GM19397 (cell line): ENCODE results near the gene U2AF2.
A peak's percentile ranks its signal among the peaks of the same experiment; 100 is the strongest.

Experiments used
- ATAC-seq: cut with Tn5 transposase; IDR thresholded peaks from one replicate; pipeline ENCODE4 v1.9.1; 2021; ENCODE audit warnings: mild to moderate bottlenecking, moderate library complexity; ENCODE audit not compliant: unreplicated experiment

The U2AF2 gene

DNA sequence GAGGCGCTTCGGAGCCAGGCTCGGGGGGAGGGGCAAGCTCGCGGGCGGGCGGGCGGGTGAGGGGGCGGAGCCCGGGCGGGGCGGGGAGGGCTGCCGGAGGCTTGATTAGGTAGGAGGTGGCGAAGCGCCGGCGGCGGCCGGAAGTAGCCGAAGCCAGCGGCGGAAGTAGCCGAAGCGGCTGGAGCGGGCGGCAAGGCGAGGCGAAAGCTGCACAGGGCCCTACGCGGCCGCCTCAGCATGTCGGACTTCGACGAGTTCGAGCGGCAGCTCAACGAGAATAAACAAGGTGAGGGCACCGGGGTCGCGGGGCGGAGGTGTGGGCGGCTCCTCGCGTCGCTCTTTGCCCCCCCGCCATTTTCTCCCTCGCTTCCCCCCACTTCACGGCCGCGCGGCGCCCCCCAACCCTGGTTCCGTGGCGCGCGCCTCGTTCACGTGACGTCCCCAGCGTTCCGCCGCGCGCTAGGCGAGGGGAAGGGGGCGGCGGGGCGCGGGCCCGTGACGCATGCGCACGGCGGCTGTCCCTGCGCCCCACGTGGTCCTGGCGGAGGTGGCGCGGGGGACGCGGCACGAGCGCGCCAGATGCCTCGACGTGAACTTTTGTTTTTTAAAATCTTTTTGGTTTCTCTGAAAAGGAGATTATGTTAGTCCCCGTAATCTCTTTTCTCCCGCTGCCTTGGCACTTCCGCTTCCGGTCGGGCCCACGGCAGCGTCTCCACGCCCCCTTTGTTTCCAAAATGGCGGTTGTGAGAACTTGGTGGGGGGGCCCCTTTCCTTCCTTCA is at the start of gene U2AF2:
TSS of gene U2AF2 (plus strand) at position 168 of the 780 bp plus-strand sequence. CDS start at position 238, 70 bp downstream.
- peak; percentile 32 for ATAC-seq

DNA sequence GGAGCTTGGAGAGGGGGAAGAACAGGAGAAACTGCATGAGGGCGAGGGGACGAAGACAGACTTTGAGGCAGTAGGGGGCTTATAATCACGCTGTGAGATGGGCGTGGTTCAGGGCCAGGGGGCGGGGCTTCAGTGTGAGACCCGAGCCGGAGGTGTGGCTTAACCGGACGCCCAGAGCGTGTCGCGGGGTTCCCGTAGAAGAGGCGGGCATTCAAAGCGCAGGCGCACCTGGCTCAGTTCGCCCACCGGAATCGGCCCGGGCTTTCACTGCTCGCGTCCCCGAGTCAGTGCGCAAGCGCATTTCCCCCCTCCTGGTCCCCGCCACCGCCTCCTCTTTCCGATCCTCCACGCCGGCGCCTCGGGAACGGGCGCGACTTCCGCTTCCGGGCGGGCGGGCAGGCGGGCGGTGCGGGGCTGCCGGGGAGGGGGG is 49.6 kb upstream of the U2AF2 start:
- ATAC-seq, result peak; percentile 69

DNA sequence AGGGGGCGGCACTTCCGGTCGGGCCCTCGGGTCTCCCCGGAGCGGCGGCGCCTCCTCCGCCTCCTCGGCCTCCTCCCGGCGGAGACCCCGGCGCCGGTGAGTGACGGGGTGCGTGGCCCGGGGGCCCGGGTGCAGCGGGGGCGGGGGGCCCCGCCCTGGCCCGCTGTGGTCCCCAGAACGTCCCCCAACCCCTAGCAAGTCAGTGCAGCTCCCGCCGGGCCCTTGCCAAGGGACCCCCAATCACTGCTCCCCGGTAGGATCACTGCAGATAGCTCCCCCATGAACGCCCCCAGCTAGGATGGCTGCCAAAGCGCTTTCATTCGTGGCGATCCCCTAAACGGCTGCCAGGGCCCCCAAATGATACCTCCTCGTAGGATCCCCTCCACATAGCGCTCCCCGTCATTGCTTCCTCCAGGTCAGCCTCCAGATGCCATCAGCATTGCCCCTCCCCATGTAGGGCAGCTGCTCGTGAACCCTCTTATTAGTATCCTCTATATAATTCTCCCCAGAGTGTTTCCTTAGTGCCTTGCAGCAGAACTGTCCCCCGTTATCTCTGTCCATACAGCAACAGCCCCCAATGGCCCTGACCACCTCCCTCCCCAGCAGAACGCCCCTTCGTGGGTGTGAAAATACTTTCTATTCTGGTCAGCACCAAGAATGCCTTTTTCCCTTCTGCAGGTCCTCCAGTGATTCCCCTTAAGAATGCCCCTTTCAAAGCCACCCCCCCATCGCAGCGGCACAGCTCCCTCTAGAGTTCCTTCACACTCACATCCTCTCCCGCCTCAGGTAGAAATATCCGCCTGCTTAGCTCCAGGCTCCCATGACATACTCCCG is 49.0 kb upstream of the U2AF2 start, which contains the start of gene ZNF865:
TSS of gene ZNF865 (plus strand) at position 11 of the 834 bp plus-strand sequence. CDS start 7,972 bp downstream, outside the sequence.
- peak; percentile 17 for ATAC-seq

DNA sequence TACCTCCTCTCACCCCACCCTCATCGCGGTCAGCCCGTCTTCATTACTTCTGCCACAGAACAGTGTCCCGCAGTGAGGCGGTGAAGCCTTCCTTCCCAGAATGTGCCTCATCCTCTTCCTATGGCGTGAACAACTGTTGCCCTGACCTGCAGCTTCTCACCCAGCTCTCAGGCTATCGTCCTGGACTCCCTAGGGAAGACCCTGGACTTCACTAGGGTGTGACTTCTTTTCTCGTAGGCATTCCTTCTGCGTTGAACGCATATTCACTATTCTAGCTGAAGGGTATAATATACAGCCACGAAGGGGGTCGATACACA is 48.4 kb upstream of the U2AF2 start:
- no peak for ATAC-seq

DNA sequence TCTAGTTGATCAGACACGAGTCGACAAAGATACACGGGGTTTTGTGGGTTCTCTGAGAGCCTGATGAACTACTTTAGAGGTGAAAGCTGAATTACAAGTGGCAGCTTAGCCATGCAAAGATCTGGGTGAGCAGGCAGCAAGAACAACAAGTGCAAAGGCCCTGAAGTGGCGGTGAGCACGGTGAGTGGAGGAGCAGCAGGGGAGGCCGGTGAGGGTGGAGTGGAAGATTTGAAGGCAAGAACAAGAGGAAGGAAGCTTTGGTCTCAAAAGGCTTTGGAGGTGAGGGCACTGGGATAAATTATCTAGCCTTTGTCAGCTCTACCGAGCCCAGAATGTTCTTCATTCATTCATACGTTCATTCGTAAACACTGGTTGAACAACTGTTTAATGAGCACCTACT is 48.0 kb upstream of the U2AF2 start:
- ATAC-seq, result no peak

DNA sequence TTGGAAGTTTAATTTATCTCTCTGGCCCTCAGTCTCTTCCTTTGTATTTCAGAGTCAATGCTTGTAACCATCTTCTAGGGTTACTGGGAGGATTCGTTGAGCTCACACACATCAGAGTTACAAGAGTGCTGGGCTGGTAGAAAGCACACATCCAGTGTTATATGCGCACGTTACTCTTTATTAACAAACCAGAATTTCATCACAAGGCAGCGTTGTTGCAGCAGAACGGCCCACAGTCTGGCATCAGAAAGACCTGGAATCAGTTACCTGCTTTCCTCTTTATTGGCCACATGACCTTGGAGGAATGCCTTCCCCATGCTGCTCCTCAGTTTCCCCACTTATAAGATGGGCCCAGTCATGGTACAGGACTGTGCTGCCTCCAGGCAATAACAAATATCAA is 45.5 kb upstream of the U2AF2 start:
- ATAC-seq, result no peak

DNA sequence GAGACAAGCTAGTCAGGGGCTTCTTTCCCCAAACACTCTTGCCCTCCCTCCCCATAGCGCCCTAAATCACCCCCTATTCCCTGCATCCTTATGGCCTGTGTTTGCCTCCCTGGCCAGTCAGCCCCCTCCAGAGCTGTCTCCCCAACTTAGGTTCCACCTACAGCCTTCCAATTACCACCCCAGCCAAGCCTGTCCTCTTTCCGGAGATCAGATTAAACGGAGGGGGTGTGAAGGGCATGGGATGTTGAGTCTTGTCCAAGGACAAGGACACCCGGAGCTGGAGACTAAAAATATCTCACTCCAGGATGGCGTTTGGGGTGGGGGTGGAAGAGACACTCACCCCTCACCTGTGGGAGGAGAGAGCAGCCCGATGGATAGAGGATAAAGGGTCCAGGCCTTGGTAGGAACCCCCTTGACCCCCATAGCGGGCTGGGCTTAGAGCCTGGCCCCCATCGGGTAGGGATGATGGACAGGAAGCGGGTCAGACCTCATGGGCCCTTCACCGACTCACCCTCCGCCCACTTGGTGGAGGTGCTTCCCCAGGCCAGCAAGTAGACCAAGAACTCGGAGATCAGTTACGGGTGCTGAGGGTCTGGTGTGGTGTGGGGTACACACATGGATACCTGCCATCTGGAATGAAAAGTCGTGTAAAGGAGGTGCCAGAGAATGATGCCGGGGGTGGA is 43.4 kb upstream of the U2AF2 start:
- ATAC-seq, result no peak

DNA sequence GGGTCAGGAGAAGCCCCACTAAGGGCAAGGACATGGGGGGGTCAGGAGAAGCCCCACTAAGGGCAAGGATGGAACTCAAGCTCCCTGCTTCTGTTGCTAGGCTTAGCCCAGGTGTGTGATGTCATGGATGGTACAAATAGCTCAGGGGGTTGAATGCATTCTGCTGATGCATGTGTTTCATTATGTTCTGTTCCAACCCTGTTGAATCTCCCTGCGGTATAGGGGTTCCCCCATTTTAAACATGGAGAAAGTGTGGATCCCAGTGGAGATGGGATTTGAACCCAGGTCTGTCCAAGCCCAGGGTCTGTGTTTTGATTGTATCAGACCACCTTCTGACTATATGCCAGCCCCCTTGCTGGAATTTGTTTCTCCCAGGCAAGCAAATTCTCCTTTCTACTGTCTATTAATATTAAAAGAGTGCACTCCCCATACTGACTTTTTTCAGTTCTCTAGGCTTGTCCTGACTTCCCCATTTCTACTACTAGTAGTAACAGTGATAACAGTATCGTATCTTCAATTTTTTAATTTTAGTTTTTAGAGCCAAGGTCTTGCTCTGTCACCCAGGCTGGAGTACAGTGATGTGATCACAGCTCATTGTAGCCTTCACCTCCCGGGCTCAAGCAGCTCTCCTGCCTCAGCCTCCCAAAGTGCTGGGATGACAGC is 42.7 kb upstream of the U2AF2 start:
- no peak for ATAC-seq

DNA sequence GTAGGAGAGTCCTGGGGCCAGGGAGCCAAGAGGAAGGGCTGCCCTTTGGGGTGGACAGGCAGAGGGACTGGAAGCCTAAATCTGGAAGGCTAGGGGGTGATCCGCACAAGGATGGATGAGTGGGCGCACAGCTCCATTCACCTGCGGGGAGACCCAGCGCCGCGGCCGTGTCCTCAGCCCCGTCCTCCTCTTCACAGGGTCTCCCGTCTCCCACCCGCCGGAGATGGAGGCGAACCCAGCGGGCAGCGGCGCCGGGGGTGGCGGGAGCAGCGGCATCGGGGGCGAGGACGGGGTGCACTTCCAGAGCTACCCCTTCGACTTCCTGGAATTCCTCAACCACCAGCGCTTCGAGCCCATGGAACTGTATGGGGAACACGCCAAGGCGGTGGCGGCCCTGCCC is 41.4 kb upstream of the U2AF2 start:
- no peak for ATAC-seq

DNA sequence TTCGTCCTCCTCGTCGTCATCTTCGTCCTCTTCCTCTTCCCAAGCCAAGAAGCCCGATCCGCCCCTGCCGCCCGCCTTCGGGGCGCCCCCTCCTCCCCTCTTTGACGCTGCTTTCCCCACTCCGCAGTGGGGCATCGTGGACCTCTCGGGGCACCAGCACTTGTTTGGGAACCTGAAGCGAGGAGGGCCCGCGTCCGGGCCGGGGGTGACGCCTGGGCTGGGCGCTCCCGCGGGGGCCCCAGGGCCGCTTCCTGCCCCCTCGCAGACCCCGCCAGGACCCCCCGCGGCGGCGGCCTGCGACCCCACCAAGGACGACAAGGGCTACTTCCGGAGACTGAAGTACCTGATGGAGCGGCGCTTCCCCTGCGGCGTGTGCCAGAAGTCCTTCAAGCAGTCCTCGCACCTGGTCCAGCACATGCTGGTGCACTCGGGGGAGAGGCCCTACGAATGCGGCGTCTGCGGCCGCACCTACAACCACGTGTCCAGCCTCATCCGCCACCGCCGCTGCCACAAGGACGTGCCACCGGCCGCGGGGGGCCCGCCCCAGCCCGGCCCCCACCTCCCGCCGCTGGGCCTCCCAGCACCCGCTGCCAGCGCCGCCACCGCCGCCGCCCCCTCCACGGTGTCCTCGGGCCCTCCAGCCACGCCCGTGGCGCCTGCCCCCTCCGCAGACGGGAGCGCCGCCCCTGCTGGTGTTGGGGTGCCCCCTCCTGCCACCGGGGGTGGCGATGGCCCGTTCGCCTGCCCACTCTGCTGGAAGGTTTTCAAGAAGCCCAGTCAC is 40.7 kb upstream of the U2AF2 start:
- no peak for ATAC-seq

DNA sequence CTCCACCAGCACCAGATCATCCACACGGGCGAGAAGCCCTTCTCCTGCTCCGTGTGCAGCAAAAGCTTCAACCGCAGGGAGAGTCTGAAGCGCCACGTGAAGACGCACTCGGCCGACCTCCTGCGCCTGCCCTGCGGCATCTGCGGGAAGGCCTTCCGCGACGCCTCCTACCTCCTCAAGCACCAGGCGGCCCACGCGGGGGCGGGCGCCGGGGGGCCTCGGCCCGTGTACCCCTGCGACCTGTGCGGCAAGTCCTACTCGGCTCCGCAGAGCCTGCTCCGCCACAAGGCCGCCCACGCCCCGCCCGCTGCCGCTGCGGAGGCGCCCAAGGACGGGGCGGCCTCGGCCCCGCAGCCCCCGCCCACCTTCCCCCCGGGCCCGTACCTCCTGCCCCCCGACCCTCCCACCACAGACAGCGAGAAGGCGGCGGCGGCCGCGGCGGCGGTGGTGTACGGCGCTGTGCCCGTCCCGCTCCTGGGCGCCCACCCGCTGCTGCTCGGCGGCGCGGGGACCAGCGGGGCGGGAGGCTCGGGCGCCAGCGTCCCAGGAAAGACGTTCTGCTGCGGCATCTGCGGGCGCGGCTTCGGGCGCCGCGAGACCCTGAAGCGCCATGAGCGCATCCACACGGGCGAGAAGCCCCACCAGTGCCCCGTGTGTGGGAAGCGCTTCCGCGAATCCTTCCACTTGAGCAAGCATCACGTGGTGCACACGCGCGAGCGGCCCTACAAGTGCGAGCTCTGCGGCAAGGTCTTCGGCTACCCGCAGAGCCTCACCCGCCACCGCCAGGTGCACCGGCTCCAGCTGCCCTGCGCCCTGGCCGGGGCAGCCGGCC is 39.9 kb upstream of the U2AF2 start:
- ATAC-seq, result no peak

DNA sequence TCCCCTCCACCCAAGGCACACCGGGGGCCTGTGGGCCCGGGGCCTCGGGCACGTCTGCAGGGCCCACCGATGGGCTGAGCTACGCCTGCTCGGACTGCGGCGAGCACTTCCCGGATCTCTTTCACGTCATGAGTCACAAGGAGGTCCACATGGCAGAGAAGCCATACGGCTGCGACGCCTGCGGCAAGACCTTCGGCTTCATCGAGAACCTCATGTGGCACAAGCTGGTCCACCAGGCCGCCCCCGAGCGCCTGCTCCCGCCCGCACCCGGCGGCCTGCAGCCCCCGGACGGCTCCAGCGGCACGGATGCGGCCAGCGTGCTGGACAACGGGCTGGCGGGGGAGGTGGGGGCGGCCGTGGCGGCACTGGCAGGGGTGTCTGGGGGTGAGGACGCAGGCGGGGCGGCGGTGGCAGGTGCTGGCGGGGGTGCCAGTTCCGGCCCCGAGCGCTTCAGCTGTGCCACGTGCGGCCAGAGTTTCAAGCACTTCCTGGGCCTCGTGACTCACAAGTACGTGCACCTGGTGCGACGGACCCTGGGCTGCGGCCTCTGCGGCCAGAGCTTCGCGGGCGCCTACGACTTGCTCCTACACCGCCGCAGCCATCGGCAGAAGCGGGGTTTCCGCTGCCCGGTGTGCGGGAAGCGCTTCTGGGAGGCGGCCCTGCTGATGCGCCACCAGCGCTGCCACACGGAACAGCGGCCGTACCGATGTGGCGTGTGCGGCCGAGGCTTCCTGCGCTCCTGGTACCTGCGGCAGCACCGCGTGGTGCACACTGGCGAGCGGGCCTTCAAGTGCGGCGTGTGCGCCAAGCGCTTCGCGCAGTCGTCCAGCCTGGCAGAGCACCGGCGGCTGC is 39.1 kb upstream of the U2AF2 start:
- ATAC-seq, result no peak

DNA sequence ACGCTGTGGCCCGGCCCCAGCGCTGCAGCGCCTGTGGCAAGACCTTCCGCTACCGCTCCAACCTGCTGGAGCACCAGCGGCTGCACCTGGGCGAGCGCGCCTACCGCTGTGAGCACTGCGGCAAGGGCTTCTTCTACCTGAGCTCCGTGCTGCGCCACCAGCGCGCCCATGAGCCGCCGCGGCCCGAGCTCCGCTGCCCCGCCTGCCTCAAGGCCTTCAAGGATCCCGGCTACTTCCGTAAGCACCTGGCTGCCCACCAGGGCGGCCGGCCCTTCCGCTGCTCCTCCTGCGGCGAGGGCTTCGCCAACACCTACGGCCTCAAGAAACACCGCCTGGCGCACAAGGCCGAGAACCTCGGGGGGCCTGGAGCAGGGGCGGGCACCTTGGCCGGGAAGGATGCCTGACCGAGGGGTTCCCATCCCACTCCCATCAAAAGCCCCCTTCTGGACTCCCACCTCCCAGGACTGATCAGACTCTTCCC is 38.4 kb upstream of the U2AF2 start:
- ATAC-seq, result no peak

DNA sequence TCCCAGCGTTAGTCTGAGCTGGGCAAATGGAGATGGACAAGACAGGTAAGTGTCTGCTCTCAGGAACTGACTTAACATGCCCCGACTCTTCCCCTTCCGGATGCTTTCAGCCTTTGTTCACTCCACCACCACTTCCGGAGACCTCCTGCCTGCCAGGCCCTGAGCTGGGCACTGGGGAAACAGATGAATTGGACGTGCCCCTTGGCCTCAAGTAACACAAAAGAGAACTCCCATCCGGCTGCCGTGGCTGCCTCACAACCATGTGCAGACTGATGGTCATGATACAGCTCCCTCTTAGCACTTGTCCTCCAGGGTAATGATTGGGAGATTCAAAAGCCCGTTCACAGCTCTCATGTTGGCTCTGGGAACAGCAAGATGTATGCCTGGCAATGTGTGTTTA is 37.4 kb upstream of the U2AF2 start:
- no peak for ATAC-seq

DNA sequence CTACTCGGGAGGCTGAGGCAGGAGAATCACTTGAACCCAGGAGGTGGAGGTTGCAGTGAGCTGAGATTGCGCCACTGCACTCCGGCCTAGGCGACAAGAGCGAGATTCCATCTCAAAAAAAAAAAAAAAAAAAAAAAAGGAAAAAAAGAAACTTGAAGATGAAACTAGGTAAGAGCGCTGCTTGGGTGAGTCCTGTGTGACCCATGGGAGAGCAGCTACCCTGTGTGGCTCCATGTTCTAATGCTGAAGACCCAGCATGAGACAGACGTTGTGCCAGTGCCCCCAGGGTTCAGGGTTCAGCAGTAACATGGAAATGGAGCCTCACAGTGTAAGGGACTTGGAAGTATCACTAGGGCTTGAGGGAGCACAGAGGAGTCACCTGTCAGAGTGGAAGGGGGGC is 36.4 kb upstream of the U2AF2 start:
- ATAC-seq, result no peak

DNA sequence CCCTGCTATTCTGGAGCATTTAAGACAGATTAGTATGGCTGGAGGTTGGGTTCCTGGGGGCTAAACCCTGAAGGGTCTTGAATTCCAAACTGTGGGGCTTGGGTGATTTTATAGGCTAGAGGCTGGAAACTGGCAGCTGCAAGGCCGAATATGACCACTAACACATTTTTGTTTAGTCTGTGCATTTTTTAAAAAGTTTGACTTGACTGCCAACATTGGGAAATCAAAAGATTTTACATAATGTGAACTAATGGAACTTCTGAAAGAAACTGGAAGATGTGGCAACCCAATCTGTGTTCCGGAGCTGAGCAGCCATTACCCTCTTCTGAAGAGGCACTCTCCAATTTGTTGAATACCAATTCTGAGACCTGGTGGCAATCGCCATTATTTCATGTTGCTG is 35.5 kb upstream of the U2AF2 start:
- ATAC-seq, result no peak

DNA sequence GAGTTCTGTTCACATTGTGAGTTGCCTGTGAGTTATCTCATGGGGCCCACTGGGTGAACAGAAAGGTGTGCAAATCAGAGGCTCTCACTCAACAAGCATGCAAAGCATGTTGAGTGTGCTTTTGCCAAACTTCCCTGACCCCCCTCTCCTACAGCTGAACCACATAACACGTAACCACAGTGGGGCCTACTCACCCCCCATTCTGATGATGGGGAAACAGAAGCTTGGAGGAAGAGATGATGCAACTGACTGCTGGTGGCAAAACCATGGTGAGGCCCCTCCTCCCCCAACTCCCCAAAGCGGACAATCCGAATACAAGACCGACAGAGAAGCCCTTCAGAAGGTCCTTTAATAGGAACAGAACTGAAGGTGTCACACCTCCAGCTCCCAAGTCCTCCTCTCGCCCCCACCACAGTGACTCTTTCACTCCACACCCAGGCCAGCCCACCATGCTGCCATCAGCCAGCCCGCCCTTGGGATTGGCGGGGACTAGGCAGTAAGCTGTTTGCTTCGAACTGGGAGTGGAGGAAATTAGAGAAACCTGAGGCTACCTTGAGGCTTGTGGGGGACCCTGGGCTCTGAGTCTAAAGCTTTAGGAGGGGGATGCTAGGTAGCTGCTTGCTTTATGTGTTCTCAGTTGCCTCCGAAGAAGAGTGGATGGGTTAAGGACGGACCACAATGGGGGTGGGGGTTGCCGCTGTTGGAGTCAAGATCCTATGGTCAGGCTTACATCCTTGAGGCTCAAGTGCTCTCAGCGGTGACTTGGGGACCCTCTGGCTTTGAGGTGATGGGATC is 34.2 kb upstream of the U2AF2 start:
- no peak for ATAC-seq
